ENCODE data around the gene LGALS16. TPM values are rescaled to one million over a fixed set of nuclear protein-coding genes. Genes with fewer than 3 reads are reported as not detected.

LGALS16 gene
- total RNA-seq, 1 experiment from 2014 or later = not detected

DNA sequence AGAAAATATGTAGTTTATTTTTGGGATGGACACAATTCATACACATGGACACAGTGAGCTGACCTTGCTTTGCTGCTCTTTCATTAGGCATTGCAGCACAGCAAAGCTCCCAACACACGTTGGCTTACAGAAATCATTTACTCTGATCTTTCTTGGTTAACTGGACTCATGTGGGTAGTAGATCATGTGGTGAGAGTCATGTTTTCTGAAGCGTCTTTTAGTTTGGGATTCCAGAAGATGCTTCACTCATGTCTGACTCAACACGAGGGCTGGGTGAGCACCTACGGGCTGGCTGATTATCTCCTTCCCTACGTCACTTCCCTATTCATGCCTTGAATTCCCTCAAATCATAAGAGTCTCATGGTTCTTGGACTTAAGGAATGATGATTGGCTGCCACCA is 12.1 kb upstream of the LGALS16 start:
- no peak overlapping the region for H3K4me3 ChIP-seq (replicated peaks in 1 of 2; ENCODE audit: low read depth in 1 of 2, low read length in 2 of 2)
- H3K9ac ChIP-seq (ENCODE audit: low read length) = no peak overlapping the region
- no peak for DNase-seq (ENCODE audit: low read depth, low spot score)
- H3K4me1 ChIP-seq (ENCODE audit: control insufficient read depth in 1 of 2, insufficient read depth in 2 of 2, low read length in 2 of 2) = no peaks in the 10 kb centered on the region
- BruUV-seq (replicated peaks) = no TSS peak
- no peaks in the 10 kb centered on the region for H3K79me2 ChIP-seq (ENCODE audit: insufficient read depth, low read length)
- POLR2A ChIA-PET = no interaction called here
- H2AFZ ChIP-seq (ENCODE audit: low read depth, low read length, poor library complexity, severe bottlenecking) = no peak overlapping the region
- H3K27me3 ChIP-seq (ENCODE audit: insufficient read depth, low read length) = peaks cover 53% of the 10 kb centered on the region
- no peaks in the 10 kb centered on the region for H3K9me2 ChIP-seq (ENCODE audit: insufficient read depth)
- H3K36me3 ChIP-seq (ENCODE audit: control insufficient read depth in 1 of 2, insufficient read depth in 2 of 2, low read length in 2 of 2) = no peaks in the 10 kb centered on the region
- no peaks in the 10 kb centered on the region for H4K20me1 ChIP-seq (ENCODE audit: insufficient read depth)
- CTCF ChIA-PET = no interaction called here
- H3K27ac ChIP-seq (ENCODE audit: low read depth, low read length) = no peak overlapping the region
- H3K4me2 ChIP-seq (ENCODE audit: low read length) = no peak overlapping the region
- ATAC-seq = no peak
- intact Hi-C loops (cut with micrococcal nuclease) = loop anchor here (5.0 kb wide), 1 partner anchor 46 kb away; no protein-coding TSS in a partner anchor
- RAD21 ChIA-PET (ENCODE audit: low non-redundant PET in 1 of 2, low total read pairs in 2 of 2, uncharacterized antibody in 2 of 2, unreplicated experiment in 2 of 2) = no interaction called here
- TF ChIP-seq FOSL1 (IDR thresholded peaks at IDR 0.05; ENCODE audit: low read depth) (no peak), EZH2phosphoT487 (IDR thresholded peaks at IDR 0.05; ENCODE audit: borderline replicate concordance) (no peak), TCF7L2 (IDR thresholded peaks at IDR 0.05; ENCODE audit: borderline replicate concordance, extremely low read depth, insufficient read depth, insufficient read length) (no peak), YY1 (IDR thresholded peaks at IDR 0.05; ENCODE audit: extremely low read depth, insufficient replicate concordance, low read depth, low read length) (no peak), CBX3 (IDR thresholded peaks at IDR 0.05; ENCODE audit: low read depth) (no peak), EZH2 (IDR thresholded peaks at IDR 0.05) (no peak), SRF (IDR thresholded peaks at IDR 0.05; ENCODE audit: low read depth) (no peak), JUND (IDR thresholded peaks at IDR 0.05) (no peak), SIN3A (IDR thresholded peaks at IDR 0.05; ENCODE audit: low read depth) (no peak), RAD21 (IDR thresholded peaks at IDR 0.05; ENCODE audit: low read depth) (no peak), POLR2AphosphoS5 (IDR thresholded peaks at IDR 0.05; ENCODE audit: low read depth, low read length) (no peak), POLR2A (IDR thresholded peaks at IDR 0.05; ENCODE audit: borderline replicate concordance, extremely low read depth, insufficient read depth, insufficient read length) (no peak), CEBPB (IDR thresholded peaks at IDR 0.05; ENCODE audit: low read depth) (no peak), SP1 (IDR thresholded peaks at IDR 0.05; ENCODE audit: low read depth) (no peak)
- TF ChIP-seq, protein P1, sequence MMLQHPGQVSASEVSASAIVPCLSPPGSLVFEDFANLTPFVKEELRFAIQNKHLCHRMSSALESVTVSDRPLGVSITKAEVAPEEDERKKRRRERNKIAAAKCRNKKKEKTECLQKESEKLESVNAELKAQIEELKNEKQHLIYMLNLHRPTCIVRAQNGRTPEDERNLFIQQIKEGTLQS (IDR thresholded peaks at IDR 0.05) = no peak
- TF ChIP-seq, protein P2, sequence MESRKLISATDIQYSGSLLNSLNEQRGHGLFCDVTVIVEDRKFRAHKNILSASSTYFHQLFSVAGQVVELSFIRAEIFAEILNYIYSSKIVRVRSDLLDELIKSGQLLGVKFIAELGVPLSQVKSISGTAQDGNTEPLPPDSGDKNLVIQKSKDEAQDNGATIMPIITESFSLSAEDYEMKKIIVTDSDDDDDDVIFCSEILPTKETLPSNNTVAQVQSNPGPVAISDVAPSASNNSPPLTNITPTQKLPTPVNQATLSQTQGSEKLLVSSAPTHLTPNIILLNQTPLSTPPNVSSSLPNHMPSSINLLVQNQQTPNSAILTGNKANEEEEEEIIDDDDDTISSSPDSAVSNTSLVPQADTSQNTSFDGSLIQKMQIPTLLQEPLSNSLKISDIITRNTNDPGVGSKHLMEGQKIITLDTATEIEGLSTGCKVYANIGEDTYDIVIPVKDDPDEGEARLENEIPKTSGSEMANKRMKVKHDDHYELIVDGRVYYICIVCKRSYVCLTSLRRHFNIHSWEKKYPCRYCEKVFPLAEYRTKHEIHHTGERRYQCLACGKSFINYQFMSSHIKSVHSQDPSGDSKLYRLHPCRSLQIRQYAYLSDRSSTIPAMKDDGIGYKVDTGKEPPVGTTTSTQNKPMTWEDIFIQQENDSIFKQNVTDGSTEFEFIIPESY (IDR thresholded peaks at IDR 0.05; ENCODE audit: extremely low read depth, insufficient replicate concordance, low read length) = no peak
- TF ChIP-seq, protein P3, sequence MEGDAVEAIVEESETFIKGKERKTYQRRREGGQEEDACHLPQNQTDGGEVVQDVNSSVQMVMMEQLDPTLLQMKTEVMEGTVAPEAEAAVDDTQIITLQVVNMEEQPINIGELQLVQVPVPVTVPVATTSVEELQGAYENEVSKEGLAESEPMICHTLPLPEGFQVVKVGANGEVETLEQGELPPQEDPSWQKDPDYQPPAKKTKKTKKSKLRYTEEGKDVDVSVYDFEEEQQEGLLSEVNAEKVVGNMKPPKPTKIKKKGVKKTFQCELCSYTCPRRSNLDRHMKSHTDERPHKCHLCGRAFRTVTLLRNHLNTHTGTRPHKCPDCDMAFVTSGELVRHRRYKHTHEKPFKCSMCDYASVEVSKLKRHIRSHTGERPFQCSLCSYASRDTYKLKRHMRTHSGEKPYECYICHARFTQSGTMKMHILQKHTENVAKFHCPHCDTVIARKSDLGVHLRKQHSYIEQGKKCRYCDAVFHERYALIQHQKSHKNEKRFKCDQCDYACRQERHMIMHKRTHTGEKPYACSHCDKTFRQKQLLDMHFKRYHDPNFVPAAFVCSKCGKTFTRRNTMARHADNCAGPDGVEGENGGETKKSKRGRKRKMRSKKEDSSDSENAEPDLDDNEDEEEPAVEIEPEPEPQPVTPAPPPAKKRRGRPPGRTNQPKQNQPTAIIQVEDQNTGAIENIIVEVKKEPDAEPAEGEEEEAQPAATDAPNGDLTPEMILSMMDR (IDR thresholded peaks at IDR 0.05 in 2 of 3, conservative IDR thresholded peaks at IDR 0.05 in 1 of 3; ENCODE audit: borderline replicate concordance in 1 of 3, insufficient read depth in 1 of 3, low read depth in 2 of 3, low read length in 2 of 3) = no peak
- TF ChIP-seq, protein P4, sequence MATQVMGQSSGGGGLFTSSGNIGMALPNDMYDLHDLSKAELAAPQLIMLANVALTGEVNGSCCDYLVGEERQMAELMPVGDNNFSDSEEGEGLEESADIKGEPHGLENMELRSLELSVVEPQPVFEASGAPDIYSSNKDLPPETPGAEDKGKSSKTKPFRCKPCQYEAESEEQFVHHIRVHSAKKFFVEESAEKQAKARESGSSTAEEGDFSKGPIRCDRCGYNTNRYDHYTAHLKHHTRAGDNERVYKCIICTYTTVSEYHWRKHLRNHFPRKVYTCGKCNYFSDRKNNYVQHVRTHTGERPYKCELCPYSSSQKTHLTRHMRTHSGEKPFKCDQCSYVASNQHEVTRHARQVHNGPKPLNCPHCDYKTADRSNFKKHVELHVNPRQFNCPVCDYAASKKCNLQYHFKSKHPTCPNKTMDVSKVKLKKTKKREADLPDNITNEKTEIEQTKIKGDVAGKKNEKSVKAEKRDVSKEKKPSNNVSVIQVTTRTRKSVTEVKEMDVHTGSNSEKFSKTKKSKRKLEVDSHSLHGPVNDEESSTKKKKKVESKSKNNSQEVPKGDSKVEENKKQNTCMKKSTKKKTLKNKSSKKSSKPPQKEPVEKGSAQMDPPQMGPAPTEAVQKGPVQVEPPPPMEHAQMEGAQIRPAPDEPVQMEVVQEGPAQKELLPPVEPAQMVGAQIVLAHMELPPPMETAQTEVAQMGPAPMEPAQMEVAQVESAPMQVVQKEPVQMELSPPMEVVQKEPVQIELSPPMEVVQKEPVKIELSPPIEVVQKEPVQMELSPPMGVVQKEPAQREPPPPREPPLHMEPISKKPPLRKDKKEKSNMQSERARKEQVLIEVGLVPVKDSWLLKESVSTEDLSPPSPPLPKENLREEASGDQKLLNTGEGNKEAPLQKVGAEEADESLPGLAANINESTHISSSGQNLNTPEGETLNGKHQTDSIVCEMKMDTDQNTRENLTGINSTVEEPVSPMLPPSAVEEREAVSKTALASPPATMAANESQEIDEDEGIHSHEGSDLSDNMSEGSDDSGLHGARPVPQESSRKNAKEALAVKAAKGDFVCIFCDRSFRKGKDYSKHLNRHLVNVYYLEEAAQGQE (IDR thresholded peaks at IDR 0.05; ENCODE audit: low read depth) = no peak
- TF ChIP-seq, protein P5, sequence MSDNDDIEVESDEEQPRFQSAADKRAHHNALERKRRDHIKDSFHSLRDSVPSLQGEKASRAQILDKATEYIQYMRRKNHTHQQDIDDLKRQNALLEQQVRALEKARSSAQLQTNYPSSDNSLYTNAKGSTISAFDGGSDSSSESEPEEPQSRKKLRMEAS (IDR thresholded peaks at IDR 0.05) = no peak
- no peaks in the 10 kb centered on the region for H3K9me3 ChIP-seq (ENCODE audit: control insufficient read depth in 1 of 2, insufficient read depth in 1 of 2, low read depth in 1 of 2, low read length in 2 of 2)

All from HCT116 (cell line).